ENCODE results near the gene ZC3H7B. TPM values are rescaled to one million over a fixed set of nuclear protein-coding genes. Genes with fewer than 3 reads are reported as not detected.

ZC3H7B gene
- total and polyA plus RNA-seq, 2 experiments from 2014 or later: 5.7 to 61.5 TPM

DNA sequence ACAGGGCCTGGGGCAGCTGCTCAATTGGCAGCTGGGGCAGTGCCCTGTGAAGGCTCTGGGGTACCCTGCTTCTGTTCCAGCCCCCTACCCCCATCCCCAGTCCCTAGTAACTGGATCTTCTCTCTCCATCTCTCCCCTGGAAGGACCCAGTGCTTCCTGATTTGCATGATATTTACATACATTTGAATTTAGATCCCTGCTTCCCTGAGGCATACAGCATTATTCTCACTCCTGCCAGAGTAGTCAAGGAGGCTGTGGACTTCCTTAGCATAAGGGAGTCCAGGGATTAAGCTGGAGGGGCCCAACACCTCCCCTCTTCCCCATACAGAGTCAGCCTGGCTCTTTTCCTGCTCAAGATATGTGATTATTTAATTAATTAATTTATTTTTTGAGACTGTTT is 105.1 kb downstream of the ZC3H7B start (continued):
- TF ChIP-seq, protein P1, sequence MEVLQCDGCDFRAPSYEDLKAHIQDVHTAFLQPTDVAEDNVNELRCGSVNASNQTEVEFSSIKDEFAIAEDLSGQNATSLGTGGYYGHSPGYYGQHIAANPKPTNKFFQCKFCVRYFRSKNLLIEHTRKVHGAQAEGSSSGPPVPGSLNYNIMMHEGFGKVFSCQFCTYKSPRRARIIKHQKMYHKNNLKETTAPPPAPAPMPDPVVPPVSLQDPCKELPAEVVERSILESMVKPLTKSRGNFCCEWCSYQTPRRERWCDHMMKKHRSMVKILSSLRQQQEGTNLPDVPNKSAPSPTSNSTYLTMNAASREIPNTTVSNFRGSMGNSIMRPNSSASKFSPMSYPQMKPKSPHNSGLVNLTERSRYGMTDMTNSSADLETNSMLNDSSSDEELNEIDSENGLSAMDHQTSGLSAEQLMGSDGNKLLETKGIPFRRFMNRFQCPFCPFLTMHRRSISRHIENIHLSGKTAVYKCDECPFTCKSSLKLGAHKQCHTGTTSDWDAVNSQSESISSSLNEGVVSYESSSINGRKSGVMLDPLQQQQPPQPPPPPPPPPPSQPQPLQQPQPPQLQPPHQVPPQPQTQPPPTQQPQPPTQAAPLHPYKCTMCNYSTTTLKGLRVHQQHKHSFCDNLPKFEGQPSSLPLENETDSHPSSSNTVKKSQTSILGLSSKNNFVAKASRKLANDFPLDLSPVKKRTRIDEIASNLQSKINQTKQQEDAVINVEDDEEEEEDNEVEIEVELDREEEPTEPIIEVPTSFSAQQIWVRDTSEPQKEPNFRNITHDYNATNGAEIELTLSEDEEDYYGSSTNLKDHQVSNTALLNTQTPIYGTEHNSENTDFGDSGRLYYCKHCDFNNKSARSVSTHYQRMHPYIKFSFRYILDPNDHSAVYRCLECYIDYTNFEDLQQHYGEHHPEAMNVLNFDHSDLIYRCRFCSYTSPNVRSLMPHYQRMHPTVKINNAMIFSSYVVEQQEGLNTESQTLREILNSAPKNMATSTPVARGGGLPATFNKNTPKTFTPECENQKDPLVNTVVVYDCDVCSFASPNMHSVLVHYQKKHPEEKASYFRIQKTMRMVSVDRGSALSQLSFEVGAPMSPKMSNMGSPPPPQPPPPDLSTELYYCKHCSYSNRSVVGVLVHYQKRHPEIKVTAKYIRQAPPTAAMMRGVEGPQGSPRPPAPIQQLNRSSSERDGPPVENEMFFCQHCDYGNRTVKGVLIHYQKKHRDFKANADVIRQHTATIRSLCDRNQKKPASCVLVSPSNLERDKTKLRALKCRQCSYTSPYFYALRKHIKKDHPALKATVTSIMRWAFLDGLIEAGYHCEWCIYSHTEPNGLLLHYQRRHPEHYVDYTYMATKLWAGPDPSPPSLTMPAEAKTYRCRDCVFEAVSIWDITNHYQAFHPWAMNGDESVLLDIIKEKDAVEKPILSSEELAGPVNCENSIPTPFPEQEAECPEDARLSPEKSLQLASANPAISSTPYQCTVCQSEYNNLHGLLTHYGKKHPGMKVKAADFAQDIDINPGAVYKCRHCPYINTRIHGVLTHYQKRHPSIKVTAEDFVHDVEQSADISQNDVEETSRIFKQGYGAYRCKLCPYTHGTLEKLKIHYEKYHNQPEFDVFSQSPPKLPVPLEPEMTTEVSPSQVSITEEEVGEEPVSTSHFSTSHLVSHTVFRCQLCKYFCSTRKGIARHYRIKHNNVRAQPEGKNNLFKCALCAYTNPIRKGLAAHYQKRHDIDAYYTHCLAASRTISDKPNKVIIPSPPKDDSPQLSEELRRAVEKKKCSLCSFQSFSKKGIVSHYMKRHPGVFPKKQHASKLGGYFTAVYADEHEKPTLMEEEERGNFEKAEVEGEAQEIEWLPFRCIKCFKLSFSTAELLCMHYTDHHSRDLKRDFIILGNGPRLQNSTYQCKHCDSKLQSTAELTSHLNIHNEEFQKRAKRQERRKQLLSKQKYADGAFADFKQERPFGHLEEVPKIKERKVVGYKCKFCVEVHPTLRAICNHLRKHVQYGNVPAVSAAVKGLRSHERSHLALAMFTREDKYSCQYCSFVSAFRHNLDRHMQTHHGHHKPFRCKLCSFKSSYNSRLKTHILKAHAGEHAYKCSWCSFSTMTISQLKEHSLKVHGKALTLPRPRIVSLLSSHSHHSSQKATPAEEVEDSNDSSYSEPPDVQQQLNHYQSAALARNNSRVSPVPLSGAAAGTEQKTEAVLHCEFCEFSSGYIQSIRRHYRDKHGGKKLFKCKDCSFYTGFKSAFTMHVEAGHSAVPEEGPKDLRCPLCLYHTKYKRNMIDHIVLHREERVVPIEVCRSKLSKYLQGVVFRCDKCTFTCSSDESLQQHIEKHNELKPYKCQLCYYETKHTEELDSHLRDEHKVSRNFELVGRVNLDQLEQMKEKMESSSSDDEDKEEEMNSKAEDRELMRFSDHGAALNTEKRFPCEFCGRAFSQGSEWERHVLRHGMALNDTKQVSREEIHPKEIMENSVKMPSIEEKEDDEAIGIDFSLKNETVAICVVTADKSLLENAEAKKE (CRISPR knock-in tag; IDR thresholded peaks at IDR 0.05): no peak

DNA sequence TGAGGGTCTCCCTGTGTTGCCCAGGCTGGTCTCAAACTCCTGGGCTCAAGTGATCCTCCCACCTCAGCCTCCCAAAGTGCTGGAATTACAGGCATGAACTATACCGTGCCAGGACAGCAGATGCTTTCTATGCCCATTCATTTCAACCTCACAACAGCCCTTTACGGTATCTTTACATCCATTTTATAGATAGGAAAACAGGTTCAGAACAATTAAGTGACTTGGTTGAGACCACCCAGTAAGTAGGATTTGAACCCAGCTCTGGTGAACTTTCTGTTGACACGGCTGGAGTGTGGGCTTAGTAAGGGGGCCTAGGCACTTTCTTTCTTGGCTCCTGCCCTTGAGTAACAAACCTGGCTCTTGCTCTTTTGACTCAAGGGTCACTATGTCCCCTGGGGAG is 106.1 kb downstream of the ZC3H7B start:
- peaks cover 13% of the 10 kb centered on the region for H3K4me1 Mint-ChIP-seq
- DNase-seq (ENCODE audit: low spot score) (no peak), ATAC-seq (no peak)
- H3K4me1 ChIP-seq (ENCODE audit: insufficient read depth): peaks cover 8% of the 10 kb centered on the region
- no peak overlapping the region for H3K4me3 Mint-ChIP-seq
- peaks cover 11% of the 10 kb centered on the region for H3K27me3 Mint-ChIP-seq (ENCODE audit: insufficient read depth, low read depth, poor library complexity)
- no peaks in the 10 kb centered on the region; the same call in 2 of the 3 replicates for H3K9me3 Mint-ChIP-seq
- no peak for TF ChIP-seq NANOG (IDR thresholded peaks at IDR 0.05; ENCODE audit: borderline replicate concordance)
- TF ChIP-seq, protein P2, sequence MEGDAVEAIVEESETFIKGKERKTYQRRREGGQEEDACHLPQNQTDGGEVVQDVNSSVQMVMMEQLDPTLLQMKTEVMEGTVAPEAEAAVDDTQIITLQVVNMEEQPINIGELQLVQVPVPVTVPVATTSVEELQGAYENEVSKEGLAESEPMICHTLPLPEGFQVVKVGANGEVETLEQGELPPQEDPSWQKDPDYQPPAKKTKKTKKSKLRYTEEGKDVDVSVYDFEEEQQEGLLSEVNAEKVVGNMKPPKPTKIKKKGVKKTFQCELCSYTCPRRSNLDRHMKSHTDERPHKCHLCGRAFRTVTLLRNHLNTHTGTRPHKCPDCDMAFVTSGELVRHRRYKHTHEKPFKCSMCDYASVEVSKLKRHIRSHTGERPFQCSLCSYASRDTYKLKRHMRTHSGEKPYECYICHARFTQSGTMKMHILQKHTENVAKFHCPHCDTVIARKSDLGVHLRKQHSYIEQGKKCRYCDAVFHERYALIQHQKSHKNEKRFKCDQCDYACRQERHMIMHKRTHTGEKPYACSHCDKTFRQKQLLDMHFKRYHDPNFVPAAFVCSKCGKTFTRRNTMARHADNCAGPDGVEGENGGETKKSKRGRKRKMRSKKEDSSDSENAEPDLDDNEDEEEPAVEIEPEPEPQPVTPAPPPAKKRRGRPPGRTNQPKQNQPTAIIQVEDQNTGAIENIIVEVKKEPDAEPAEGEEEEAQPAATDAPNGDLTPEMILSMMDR (conservative IDR thresholded peaks at IDR 0.05; ENCODE audit: low read depth in 2 of 2): no peak
- TF ChIP-seq EZH2phosphoT487 (IDR thresholded peaks at IDR 0.05; ENCODE audit: unreplicated experiment): no peak
- no peak for TF ChIP-seq CREB1 (CRISPR knock-in tag; IDR thresholded peaks at IDR 0.05; ENCODE audit: low read depth)
- H3K9me2 ChIP-seq (ENCODE audit: insufficient read depth): no peaks in the 10 kb centered on the region
- H3K79me2 ChIP-seq (replicated peaks; ENCODE audit: insufficient read depth): no peaks in the 10 kb centered on the region
- no peak overlapping the region for H3K4me3 ChIP-seq
- no peaks in the 10 kb centered on the region for H3K36me3 ChIP-seq (ENCODE audit: insufficient read depth)
- no peak overlapping the region for H2AFZ ChIP-seq
- H3K27ac ChIP-seq (ENCODE audit: low read depth): no peak overlapping the region
- H3K27me3 ChIP-seq (ENCODE audit: insufficient read depth): no peaks in the 10 kb centered on the region
- no peak overlapping the region for H3K4me2 ChIP-seq
- no peak overlapping the region for H3K27ac Mint-ChIP-seq
- H3F3A ChIP-seq (replicated peaks; ENCODE audit: low read depth): peaks cover 6% of the 10 kb centered on the region
- no peaks in the 10 kb centered on the region; the same call in 2 of the 3 replicates for H3K36me3 Mint-ChIP-seq (ENCODE audit: low read depth)
- no peaks in the 10 kb centered on the region for H4K20me1 ChIP-seq (replicated peaks; ENCODE audit: insufficient read depth)
